HepG2 (cell line): ENCODE results near the gene ADAM8. TPM values are rescaled to one million over a fixed set of nuclear protein-coding genes. Genes with fewer than 3 reads are reported as not detected.

Source experiments
- ATAC-seq: fragments of 200-7000 bp; cut with Tn5 transposase; 3 replicates; pipeline ENCODE4 v1.9.1; 2020; ENCODE audit warnings: mild to moderate bottlenecking, moderate library complexity
- BruUV-seq: library from RNA; stranded (reverse); fragments of 400-500 nt; replicated peaks from 2 replicates; lab custom pipeline; 2021; lab: Mats Ljungman, UMichigan
- CTCF ChIA-PET: fragments of 300-600 bp; formaldehyde crosslinking; extraction: SDS; loops from one replicate; lab custom pipeline; 2021; ENCODE audit warnings: low total read pairs, inconsistent platforms, low intra/inter-chr PET ratio; lab: Yijun Ruan, JAX
- POLR2A ChIA-PET: fragments of 350-600 bp; sonication (Branson Sonifier 250); formaldehyde crosslinking; loops from one replicate; lab custom pipeline; 2020; ENCODE audit warnings: antibody characterized with exemption, inconsistent platforms; lab: Yijun Ruan, JAX
- DNase-seq: peaks from one replicate; pipeline ENCODE4 v3.0.0-alpha.2; 2015; ENCODE audit warnings: low spot score
- FAIRE-seq: peaks from 3 replicates; lab custom pipeline; 2011; peaks lifted over from hg19 to GRCh38; lab: Jason Lieb, UNC
- H2AFZ ChIP-seq: one replicate; pipeline ENCODE4 v1.6.1; 2011; ENCODE audit warnings: low read length, inconsistent platforms
- H3K27ac ChIP-seq: fragments of 300-600 bp; 3 replicates; pipeline ENCODE4 v1.8.0; 2011; ENCODE audit warnings: mixed run types, mild to moderate bottlenecking, mixed read lengths, low read length, inconsistent platforms; ENCODE audit not compliant: insufficient read depth; ENCODE audit errors: extremely low read length
- H3K27me3 ChIP-seq, 2 experiments: fragments of 200-600 bp in 1 of 2; 2 replicates in 1 of 2; 3 replicates in 1 of 2; pipeline versions ENCODE4 v1.6.0 to v1.8.0; 2011; ENCODE audit warnings: low read length in 2 of 2, mild to moderate bottlenecking in 2 of 2, moderate library complexity in 2 of 2, inconsistent platforms in 1 of 2; ENCODE audit not compliant: insufficient read depth in 2 of 2, control insufficient read depth in 1 of 2
- H3K36me3 ChIP-seq, 2 experiments: fragments of 200-600 bp in 1 of 2; replicated peaks in 1 of 2; 2 replicates in 1 of 2; 3 replicates in 1 of 2; pipeline versions ENCODE4 v1.5.1 to v1.8.0; 2011; ENCODE audit warnings: low read length in 2 of 2, inconsistent platforms in 1 of 2; ENCODE audit not compliant: insufficient read depth in 2 of 2, control insufficient read depth in 1 of 2
- H3K4me1 ChIP-seq: 2 replicates; pipeline ENCODE4 v1.5.1; 2012; ENCODE audit warnings: low read length, inconsistent platforms; ENCODE audit not compliant: insufficient read depth
- H3K4me2 ChIP-seq: 2 replicates; pipeline ENCODE4 v1.6.0; 2011; ENCODE audit warnings: low read depth, low read length, inconsistent platforms
- H3K4me3 ChIP-seq, 3 experiments: fragments of 200-600 bp in 1 of 3; sonication (generic), shearing (Covaris generic) in 1 of 3; replicated peaks in 1 of 3; 2 replicates each; pipeline ENCODE4 v1.5.1; 2011 to 2016; ENCODE audit warnings: low read length in 3 of 3, inconsistent platforms in 2 of 3, low read depth in 2 of 3, mild to moderate bottlenecking in 2 of 3, control low read depth in 1 of 3, mixed read lengths in 1 of 3; ENCODE audit not compliant: insufficient read depth in 1 of 3
- H3K79me2 ChIP-seq: one replicate; pipeline ENCODE4 v1.6.1; 2011; ENCODE audit warnings: low read length, inconsistent platforms; ENCODE audit not compliant: insufficient read depth
- H3K9ac ChIP-seq: 2 replicates; pipeline ENCODE4 v1.6.0; 2011; ENCODE audit warnings: mild to moderate bottlenecking, low read depth, low read length, inconsistent platforms; ENCODE audit not compliant: insufficient read depth
- H3K9me3 ChIP-seq: 2 replicates; pipeline ENCODE4 v1.5.1; 2012; ENCODE audit warnings: mild to moderate bottlenecking, low read length
- H4K20me1 ChIP-seq: 2 replicates; pipeline ENCODE4 v1.6.0; 2011; ENCODE audit warnings: inconsistent platforms, mild to moderate bottlenecking, low read length, moderate library complexity; ENCODE audit not compliant: insufficient read depth
- REPIN1 ChIP-seq: sonication (generic); formaldehyde crosslinking; IDR thresholded peaks from 2 replicates; pipeline ENCODE4 v1.8.0; 2022; ENCODE audit warnings: missing genetic modification reagents, low read depth, mild to moderate bottlenecking, borderline replicate concordance
- ZBTB7A ChIP-seq: sonication (generic); formaldehyde crosslinking; IDR thresholded peaks from 2 replicates; pipeline ENCODE4 v1.8.0; 2022; ENCODE audit warnings: mild to moderate bottlenecking, missing genetic modification reagents
- ZNF180 ChIP-seq: sonication (generic); formaldehyde crosslinking; IDR thresholded peaks from 2 replicates; pipeline ENCODE4 v1.4.0; 2020; ENCODE audit warnings: low read depth, missing genetic modification reagents, borderline replicate concordance
- ZNF329 ChIP-seq: sonication (generic); formaldehyde crosslinking; IDR thresholded peaks from 2 replicates; pipeline ENCODE4 v1.9.0; 2021; ENCODE audit warnings: low read depth, mild to moderate bottlenecking, missing genetic modification reagents
- WGBS: methylation state at CpG from one replicate; pipeline ENCODE4 v1.1.6; 2017; ENCODE audit warnings: low lambda C conversion rate; 5-methylcytosine and 5-hydroxymethylcytosine counted together
- in situ Hi-C: cut with HindIII; loops from 2 replicates; pipeline ENCODE4 v1.10.0; 2017; ENCODE audit warnings: low pct_unique_long_range_greater_than_20kb; ENCODE audit not compliant: extremely low pct_ligation_motif_present
- intact Hi-C: fragments of 100-400 bp; cut with micrococcal nuclease; formaldehyde crosslinking; loops from one replicate; pipeline ENCODE4 v1.10.0; 2022; ENCODE audit not compliant: unreplicated experiment
- polyA plus RNA-seq, 8 experiments: library from polyadenylated mRNA; depleted of rRNA in 3 of 8; stranded (reverse) in 7 of 8; unstranded in 1 of 8; fragments of >200 nt; fragmentation: Illumina TruSeq in 4 of 8; extraction: Trizol in 4 of 8; gene quantifications; 2 replicates each; pipeline versions ENCODE4 v1.2.1 to v1.2.3, GENCODE V29; 2011 to 2016; ENCODE audit warnings: low read depth in 4 of 8, missing spikeins in 1 of 8, mixed read lengths in 1 of 8; ENCODE audit not compliant: insufficient read depth in 1 of 8
- total RNA-seq, 5 experiments: library from RNA; depleted of rRNA; stranded (reverse); fragments of >200 nt; fragmentation: Illumina TruSeq; extraction: Trizol; gene quantifications; 2 replicates each; pipeline ENCODE4 v1.2.3, GENCODE V29; 2016; ENCODE audit warnings: low read depth in 1 of 5

The ADAM8 gene
- total and polyA plus RNA-seq, 2 of the 13 experiments (the other 11 are each of a cell fraction or from before 2014, with no cell fraction given): 0.24 to 0.93 TPM

DNA sequence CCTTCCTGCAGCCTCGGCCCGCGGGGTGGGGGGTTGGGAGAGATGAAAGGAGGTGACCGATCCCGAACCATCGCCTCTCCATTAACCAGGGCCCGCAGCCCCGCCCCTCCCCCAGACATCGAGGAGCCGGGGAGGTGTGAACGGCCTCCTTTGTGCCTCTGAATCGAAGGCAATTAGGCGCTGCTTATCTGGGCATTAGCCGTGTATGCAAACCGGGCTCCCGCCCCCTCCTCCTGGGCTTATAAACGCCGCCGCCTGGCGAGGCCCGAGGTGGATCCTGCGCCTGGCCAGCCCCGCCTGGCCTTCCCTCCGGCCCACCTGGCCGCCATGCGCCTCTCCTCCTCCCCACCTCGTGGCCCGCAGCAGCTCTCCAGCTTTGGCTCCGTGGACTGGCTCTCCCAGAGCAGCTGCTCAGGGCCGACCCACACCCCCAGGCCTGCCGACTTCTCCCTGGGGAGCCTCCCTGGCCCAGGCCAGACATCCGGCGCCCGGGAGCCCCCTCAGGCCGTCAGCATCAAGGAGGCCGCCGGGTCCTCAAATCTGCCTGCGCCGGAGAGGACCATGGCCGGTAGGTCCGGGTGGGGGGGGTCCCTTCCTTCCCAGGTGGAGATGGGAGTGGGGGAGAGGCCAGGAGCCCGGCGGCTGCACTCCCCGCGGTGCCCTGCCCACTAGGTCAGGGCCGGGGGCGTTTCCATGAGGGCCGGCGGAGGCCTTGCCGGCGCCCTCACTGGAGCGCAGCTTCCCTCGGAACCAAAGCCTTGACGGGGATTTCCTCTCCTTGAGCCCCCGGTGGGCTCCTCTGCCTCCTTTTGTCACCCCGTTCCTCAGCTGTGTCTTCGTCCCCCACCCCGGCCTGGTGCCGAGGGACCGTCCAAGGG, 38.8 kb downstream of the ADAM8 start, which contains the start of gene VENTX:
Gene VENTX, plus strand, starts transcription at position 268 of the 878 bp plus-strand sequence. Its CDS starts 60 bp downstream, at position 328.
- ChIA-PET POLR2A (no interaction called here), CTCF (no interaction called here)
- no peaks in the 10 kb centered on the region for H3K4me1 ChIP-seq
- 0 out of 2 replicates have a peak, but pooled peaks cover 3% of the 10 kb centered on the region for H4K20me1 ChIP-seq
- intact Hi-C loops (no loop called here), in situ Hi-C loops (no loop called here)
- H3K9ac ChIP-seq: no peak within 1 kb of the TSS
- DNase-seq: no peak
- H3K4me2 ChIP-seq: no peak within 1 kb of the TSS
- H3K79me2 ChIP-seq: no peaks in the 10 kb centered on the region
- no peak within 1 kb of the TSS for H3K27ac ChIP-seq
- no peaks in the 10 kb centered on the region for H3K36me3 ChIP-seq
- no peak for TF ChIP-seq REPIN1 (CRISPR knock-in tag)
- TF ChIP-seq ZNF180: no peak
- no peak for ATAC-seq
- no TSS peak for BruUV-seq
- 12% methylated on average over 15 of the region's 60 CpGs for WGBS
- no peaks in the 10 kb centered on the region for H3K9me3 ChIP-seq
- no peak for FAIRE-seq
- H3K4me3 ChIP-seq: no peak within 1 kb of the TSS
- H2AFZ ChIP-seq: no peak within 1 kb of the TSS
- H3K27me3 ChIP-seq: peaks cover 18 to 78% of the 10 kb centered on the region in 2 experiments

- WGBS: 29% methylated on average over 20 of the region's 32 CpGs
- intact Hi-C loops (no loop called here), in situ Hi-C loops (no loop called here)
- H2AFZ ChIP-seq: no peak overlapping the region
- no peaks in the 10 kb centered on the region for H3K9me3 ChIP-seq
- no peak overlapping the region for H3K27ac ChIP-seq
- no peaks in the 10 kb centered on the region for H3K4me1 ChIP-seq
- H3K4me3 ChIP-seq: no peak overlapping the region
- ChIA-PET CTCF (no interaction called here), POLR2A (no interaction called here)
- no peaks in the 10 kb centered on the region for H3K36me3 ChIP-seq
- FAIRE-seq: no peak
- no peak overlapping the region for H3K9ac ChIP-seq
- BruUV-seq: no TSS peak
- 0 out of 2 replicates have a peak, but pooled peaks cover 3% of the 10 kb centered on the region for H4K20me1 ChIP-seq
- ATAC-seq: no peak
- TF ChIP-seq ZBTB7A: no peak
- 0 out of 2 replicates have a peak, but pooled peaks have one; percentile 53 for TF ChIP-seq ZNF329 (CRISPR knock-in tag)
- no peak for DNase-seq
- no peak overlapping the region for H3K4me2 ChIP-seq
- peaks cover 18 to 73% of the 10 kb centered on the region in 2 experiments for H3K27me3 ChIP-seq
- no peaks in the 10 kb centered on the region for H3K79me2 ChIP-seq
Measured at GRCh38 chr10:133237241-133237587, 39.5 kb downstream of the ADAM8 start.
